ENCODE data around the gene XPR1. TPM values are rescaled to one million over a fixed set of nuclear protein-coding genes. Genes with fewer than 3 reads are reported as not detected.

The XPR1 gene
- total and polyA plus RNA-seq, 5 experiments from 2014 or later: 2.8 to 19.1 (median 4.6) TPM

- H3K9me3 Mint-ChIP-seq: peaks cover 0 to 22% (median 0%) of the 10 kb centered on the region in 9 donors
Observed at GRCh38 chr1:180899262-180899661, 267.4 kb downstream of the XPR1 start.

DNA sequence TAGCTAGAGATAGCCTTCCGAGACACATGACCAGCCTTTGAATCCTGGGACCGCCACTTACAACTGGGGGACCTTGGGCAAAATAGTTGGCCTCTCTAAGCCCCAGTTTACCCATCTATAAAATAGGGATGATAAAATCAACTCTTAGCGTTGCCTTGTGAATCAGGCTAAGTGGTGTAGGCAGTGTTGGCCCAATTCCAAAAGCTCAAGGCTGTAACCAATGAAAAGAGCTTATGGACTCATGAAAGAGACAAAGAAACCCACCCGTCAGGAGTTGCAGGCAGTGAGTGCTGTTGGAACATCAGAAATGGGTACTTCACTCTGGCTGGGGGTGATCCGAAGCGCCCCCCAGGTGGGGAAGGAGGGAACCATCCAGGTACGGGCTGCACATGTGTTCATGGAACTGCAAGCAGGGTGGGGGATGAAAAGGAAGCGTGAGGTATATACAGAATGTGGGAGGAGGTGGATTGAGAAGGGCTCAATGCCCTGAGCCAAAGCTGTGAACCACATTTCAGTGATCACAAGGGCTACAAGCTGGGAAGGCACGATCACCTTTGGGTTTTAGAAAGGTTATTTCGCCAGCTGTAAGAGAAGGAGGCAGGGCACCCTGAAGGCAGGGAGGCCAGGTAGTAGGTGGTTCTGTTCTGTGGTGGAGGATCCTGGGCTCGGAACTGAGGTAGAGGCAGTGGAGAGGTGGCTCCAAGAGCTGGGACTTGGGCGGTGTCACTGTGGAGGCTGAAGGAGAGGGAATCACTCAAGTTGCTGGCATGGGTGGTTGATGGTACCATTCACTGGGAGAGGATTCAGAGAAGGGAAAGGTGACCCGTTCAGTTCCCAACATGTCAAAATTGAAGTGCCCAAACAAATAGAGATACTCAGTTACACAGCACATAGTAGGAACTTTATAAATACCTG, 269.5 kb downstream of the XPR1 start:
- peak overlapping the region in 3 of 10 donors; percentile 18 to 31 (median 30) for H3K27ac Mint-ChIP-seq
- H3K27me3 Mint-ChIP-seq: peaks cover 0 to 6% (median under 1%) of the 10 kb centered on the region in 5 donors
- ATAC-seq (no peak), DNase-seq (no peak)
- no peaks in the 10 kb centered on the region for H3K36me3 Mint-ChIP-seq
- peaks cover 0 to 9% (median 0%) of the 10 kb centered on the region in 9 donors for H3K9me3 Mint-ChIP-seq
- POLR2A ChIA-PET: interaction anchor here (0.6 kb wide), 1 partner anchor 371 kb away, joined by 4 read pairs; no protein-coding TSS in a partner anchor
- no peak overlapping the region for H3K4me3 Mint-ChIP-seq
- peaks cover 0 to 7% (median 0%) of the 10 kb centered on the region in 4 donors for H3K4me1 Mint-ChIP-seq

More at GRCh38 chr1:180899262-180899661, 267.4 kb downstream of the XPR1 start:
- Mint-ChIP-seq H3K4me1 (peaks cover 0 to 7% (median 3%) of the 10 kb centered on the region in 4 donors), H3K27me3 (peaks cover 0 to 6% (median 0%) of the 10 kb centered on the region in 5 donors), H3K27ac (no peak overlapping the region), H3K4me3 (no peak overlapping the region), H3K36me3 (peaks cover 0 to 9% (median 5%) of the 10 kb centered on the region in 3 donors)
- ATAC-seq (no peak), DNase-seq (no peak)
- POLR2A ChIA-PET: no interaction called here

DNA sequence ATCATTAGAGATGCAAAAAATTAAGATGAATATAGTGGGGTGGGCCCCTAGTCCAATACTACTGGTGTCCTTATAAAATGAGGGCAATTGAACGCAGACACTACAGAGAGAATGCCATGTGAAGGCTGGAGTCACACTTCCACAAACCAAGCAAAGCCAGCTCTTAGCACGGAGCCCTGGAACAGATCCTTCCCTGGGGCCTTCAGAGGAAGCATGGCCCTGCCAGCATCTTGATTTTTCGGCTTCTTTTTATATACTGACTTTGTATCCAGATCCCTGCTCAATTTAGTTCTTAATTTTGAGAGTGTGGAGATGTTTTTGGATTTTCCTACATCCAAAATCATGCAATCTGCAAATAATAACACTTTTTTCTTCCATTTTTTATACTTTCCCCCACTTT, 270.7 kb downstream of the XPR1 start:
- no peaks in the 10 kb centered on the region for H3K9me3 Mint-ChIP-seq
- no peak overlapping the region for H3K27ac Mint-ChIP-seq
- POLR2A ChIA-PET: no interaction called here
- DNase-seq: no peak
- H3K27me3 Mint-ChIP-seq: peaks cover 0 to 10% (median 6%) of the 10 kb centered on the region in 5 donors
- H3K36me3 Mint-ChIP-seq: no peaks in the 10 kb centered on the region
- H3K4me3 Mint-ChIP-seq: no peak overlapping the region
- peaks cover 0 to 7% (median 0%) of the 10 kb centered on the region in 4 donors for H3K4me1 Mint-ChIP-seq
- ATAC-seq: no peak

- no peak for DNase-seq
- no peak overlapping the region for H3K4me3 Mint-ChIP-seq
- no peak for ATAC-seq
- POLR2A ChIA-PET: no interaction called here
- H3K36me3 Mint-ChIP-seq: no peaks in the 10 kb centered on the region
- no peak overlapping the region for H3K27ac Mint-ChIP-seq
- no peaks in the 10 kb centered on the region for H3K9me3 Mint-ChIP-seq
- peaks cover 9 to 30% (median 17%) of the 10 kb centered on the region in 5 donors for H3K27me3 Mint-ChIP-seq
- peaks cover 0 to 5% (median 0%) of the 10 kb centered on the region in 4 donors for H3K4me1 Mint-ChIP-seq
Observed at GRCh38 chr1:180905927-180906326, 274.1 kb downstream of the XPR1 start.

GRCh38 chr1:180906511-180906910, 274.7 kb downstream of the XPR1 start:
- peaks cover 10 to 34% (median 16%) of the 10 kb centered on the region in 5 donors for H3K27me3 Mint-ChIP-seq
- POLR2A ChIA-PET: no interaction called here

GRCh38 chr1:180907313-180908055, 275.7 kb downstream of the XPR1 start:
- DNase-seq (no peak), ATAC-seq (no peak)
- H3K4me1 Mint-ChIP-seq: peaks cover 0 to 9% (median 5%) of the 10 kb centered on the region in 4 donors
- peaks cover 11 to 42% (median 17%) of the 10 kb centered on the region in 5 donors for H3K27me3 Mint-ChIP-seq
- H3K36me3 Mint-ChIP-seq: peaks cover 0 to 3% (median 0%) of the 10 kb centered on the region in 3 donors
- POLR2A ChIA-PET: no interaction called here
- H3K4me3 Mint-ChIP-seq: no peak overlapping the region
- no peaks in the 10 kb centered on the region for H3K9me3 Mint-ChIP-seq
- no peak overlapping the region for H3K27ac Mint-ChIP-seq

More at GRCh38 chr1:180906511-180906910, 274.7 kb downstream of the XPR1 start:
- ATAC-seq (no peak), DNase-seq (no peak)
- H3K4me3 Mint-ChIP-seq: no peak overlapping the region
- H3K36me3 Mint-ChIP-seq: peaks cover 0 to under 1% (median 0%) of the 10 kb centered on the region in 3 donors
- H3K27ac Mint-ChIP-seq: no peak overlapping the region
- no peaks in the 10 kb centered on the region for H3K9me3 Mint-ChIP-seq
- peaks cover 0 to 3% (median 2%) of the 10 kb centered on the region in 4 donors for H3K4me1 Mint-ChIP-seq

- Mint-ChIP-seq H3K9me3 (no peaks in the 10 kb centered on the region), H3K36me3 (peaks cover 0 to 3% (median 0%) of the 10 kb centered on the region in 3 donors), H3K27ac (no peak overlapping the region), H3K27me3 (peaks cover 11 to 42% (median 17%) of the 10 kb centered on the region in 5 donors), H3K4me1 (peaks cover 0 to 9% (median 5%) of the 10 kb centered on the region in 4 donors), H3K4me3 (no peak overlapping the region)
- POLR2A ChIA-PET: no interaction called here
- DNase-seq (no peak), ATAC-seq (no peak)
Observed at GRCh38 chr1:180908074-180908765, 276.4 kb downstream of the XPR1 start.

GRCh38 chr1:180909005-180909414, 277.2 kb downstream of the XPR1 start:
- H3K27ac Mint-ChIP-seq: no peak overlapping the region
- no peak overlapping the region for H3K4me3 Mint-ChIP-seq
- H3K9me3 Mint-ChIP-seq: no peaks in the 10 kb centered on the region
- H3K4me1 Mint-ChIP-seq: peaks cover 0 to 16% (median 9%) of the 10 kb centered on the region in 4 donors
- ATAC-seq (no peak), DNase-seq (no peak)
- H3K36me3 Mint-ChIP-seq: peaks cover 0 to 3% (median 3%) of the 10 kb centered on the region in 3 donors
- H3K27me3 Mint-ChIP-seq: peaks cover 17 to 50% (median 25%) of the 10 kb centered on the region in 5 donors
- POLR2A ChIA-PET: no interaction called here

DNA sequence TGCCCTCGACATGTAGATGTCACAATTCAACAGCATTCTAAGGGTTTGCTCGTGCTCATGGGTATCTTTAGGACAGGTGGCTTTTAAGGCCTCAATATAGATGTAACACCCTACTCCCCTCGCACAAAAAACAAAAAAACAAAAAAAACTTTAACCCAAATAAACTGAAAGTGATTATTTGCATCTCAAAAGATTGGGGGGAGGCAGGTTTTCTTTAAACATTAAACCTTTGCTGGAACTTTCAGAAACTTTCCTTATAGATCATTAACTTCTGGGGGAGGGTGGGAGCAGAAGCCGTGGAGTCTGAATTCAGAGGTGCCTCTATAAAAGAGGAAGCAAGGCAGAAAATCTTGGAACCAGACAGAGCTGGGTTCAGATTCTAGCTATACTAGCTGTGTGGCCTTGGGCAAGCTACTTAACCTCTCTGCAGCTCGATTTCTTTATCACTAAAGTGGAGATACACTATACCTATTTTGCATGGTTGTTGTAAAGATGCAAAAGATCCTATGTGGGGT, 277.7 kb downstream of the XPR1 start:
- no peak overlapping the region for H3K4me3 Mint-ChIP-seq
- ATAC-seq (no peak), DNase-seq (no peak)
- no peaks in the 10 kb centered on the region for H3K9me3 Mint-ChIP-seq
- peaks cover 0 to 17% (median 10%) of the 10 kb centered on the region in 4 donors for H3K4me1 Mint-ChIP-seq
- peaks cover 0 to 4% (median 3%) of the 10 kb centered on the region in 3 donors for H3K36me3 Mint-ChIP-seq
- POLR2A ChIA-PET: no interaction called here
- peaks cover 17 to 53% (median 28%) of the 10 kb centered on the region in 5 donors for H3K27me3 Mint-ChIP-seq
- H3K27ac Mint-ChIP-seq: no peak overlapping the region

GRCh38 chr1:180911640-180912191, 279.9 kb downstream of the XPR1 start:
- POLR2A ChIA-PET: no interaction called here
- Mint-ChIP-seq H3K27ac (no peak overlapping the region), H3K4me1 (peaks cover 0 to 17% (median 10%) of the 10 kb centered on the region in 4 donors), H3K27me3 (peaks cover 25 to 62% (median 36%) of the 10 kb centered on the region in 5 donors), H3K9me3 (no peaks in the 10 kb centered on the region), H3K4me3 (peak overlapping the region in 9 of 10 donors; percentile 18 to 45 (median 40)), H3K36me3 (peaks cover 0 to 4% (median 3%) of the 10 kb centered on the region in 3 donors)
- ATAC-seq (no peak), DNase-seq (no peak)

DNA sequence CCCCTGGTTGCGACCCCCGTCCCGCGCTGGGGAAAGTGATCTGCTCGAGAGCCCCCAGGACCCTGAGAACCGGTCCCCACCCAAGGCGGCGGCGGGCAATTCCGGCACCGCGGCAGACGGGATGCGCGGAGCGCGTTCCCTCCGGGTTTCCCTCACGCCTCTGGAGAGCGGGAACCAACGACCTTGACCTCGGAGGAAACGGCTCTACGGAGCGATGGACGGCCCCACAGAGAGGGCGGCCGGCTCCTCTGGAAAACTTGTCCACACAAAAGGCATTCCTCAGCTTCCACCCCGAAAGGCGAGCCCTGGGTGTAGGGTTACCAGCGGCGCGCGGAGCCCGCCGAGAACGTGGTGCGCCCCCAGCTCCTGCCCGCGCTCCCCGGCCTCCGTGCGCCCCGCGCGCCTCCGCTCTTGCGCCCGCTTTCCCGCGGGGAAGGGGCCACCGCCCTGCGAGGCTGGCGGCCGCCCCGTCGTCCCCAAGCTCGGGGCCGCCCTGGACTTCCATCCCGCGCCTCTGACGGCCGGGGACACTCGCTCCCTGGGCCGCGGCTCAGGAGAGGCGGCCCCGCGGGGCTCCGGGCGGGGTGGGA, 280.5 kb downstream of the XPR1 start:
- peaks cover 0 to 17% (median 10%) of the 10 kb centered on the region in 4 donors for H3K4me1 Mint-ChIP-seq
- no peak for ATAC-seq
- no peak overlapping the region for H3K27ac Mint-ChIP-seq
- DNase-seq: peak in 1 of 10 donors; percentile 23
- H3K27me3 Mint-ChIP-seq: peaks cover 25 to 58% (median 36%) of the 10 kb centered on the region in 5 donors
- POLR2A ChIA-PET: no interaction called here
- peaks cover 0 to 4% (median 3%) of the 10 kb centered on the region in 3 donors for H3K36me3 Mint-ChIP-seq
- peak overlapping the region in 8 of 10 donors; percentile 8 to 45 (median 40) for H3K4me3 Mint-ChIP-seq
- no peaks in the 10 kb centered on the region for H3K9me3 Mint-ChIP-seq

Measured in naive thymus-derived CD8-positive, alpha-beta T cell (primary cell).